ENCODE data around the gene AEBP2.
"Not testable (repeated sequence)": the region's sequence is repeated elsewhere in the genome, so short reads cannot be mapped to it uniquely, and the experiment has no call there.

DNA sequence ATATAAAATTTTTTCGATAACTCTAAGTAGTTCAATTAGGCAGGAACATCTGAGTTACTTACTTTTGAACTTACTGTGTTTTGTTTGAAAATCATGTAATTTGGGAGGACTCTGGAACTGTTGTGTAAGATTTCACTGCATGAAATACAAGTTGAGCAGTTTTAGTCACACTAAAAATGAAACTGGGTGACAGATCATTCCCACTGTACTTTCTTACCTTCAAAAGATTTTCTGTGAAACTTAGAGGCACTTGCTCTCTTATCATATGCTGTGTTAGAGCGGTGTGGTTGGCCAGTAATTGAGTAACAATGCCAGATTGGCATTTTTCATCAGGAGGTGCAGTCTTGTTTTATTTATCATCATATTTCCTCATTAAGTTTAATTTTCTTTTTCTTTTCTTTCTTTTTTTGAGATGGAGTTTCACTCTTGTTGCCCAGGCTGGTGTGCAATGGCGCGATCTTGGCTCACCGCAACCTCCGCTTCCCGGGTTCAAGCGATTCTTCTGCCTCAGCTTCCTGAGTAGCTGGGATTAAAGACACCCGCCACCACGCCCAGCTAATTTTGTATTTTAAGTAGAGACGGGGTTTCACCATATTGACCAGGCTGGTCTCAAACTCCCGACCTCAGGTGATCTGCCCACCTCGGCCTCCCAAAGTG lies 113.3 kb downstream of the AEBP2 start:
- TF ChIP-seq, protein P1, sequence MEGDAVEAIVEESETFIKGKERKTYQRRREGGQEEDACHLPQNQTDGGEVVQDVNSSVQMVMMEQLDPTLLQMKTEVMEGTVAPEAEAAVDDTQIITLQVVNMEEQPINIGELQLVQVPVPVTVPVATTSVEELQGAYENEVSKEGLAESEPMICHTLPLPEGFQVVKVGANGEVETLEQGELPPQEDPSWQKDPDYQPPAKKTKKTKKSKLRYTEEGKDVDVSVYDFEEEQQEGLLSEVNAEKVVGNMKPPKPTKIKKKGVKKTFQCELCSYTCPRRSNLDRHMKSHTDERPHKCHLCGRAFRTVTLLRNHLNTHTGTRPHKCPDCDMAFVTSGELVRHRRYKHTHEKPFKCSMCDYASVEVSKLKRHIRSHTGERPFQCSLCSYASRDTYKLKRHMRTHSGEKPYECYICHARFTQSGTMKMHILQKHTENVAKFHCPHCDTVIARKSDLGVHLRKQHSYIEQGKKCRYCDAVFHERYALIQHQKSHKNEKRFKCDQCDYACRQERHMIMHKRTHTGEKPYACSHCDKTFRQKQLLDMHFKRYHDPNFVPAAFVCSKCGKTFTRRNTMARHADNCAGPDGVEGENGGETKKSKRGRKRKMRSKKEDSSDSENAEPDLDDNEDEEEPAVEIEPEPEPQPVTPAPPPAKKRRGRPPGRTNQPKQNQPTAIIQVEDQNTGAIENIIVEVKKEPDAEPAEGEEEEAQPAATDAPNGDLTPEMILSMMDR (conservative IDR thresholded peaks at IDR 0.05) = not testable (repeated sequence)
- TF ChIP-seq ZFX (IDR thresholded peaks at IDR 0.05) = not testable (repeated sequence)
